ENCODE data around the gene HMOX2.

GRCh38 chr16:4520913-4521312 lies 44.7 kb downstream of the HMOX2 start:
- TF ChIP-seq CTCF (IDR thresholded peaks at IDR 0.05) (no peak), POLR2A (IDR thresholded peaks at IDR 0.05) (no peak)

Measured in vagina (tissue), 2 donors.